Stomach (tissue), 9 donors: ENCODE data around the gene TMC5. TPM values are rescaled to one million over a fixed set of nuclear protein-coding genes. Genes with fewer than 3 reads are reported as not detected.
"Not testable (repeated sequence)": the region's sequence is repeated elsewhere in the genome, so short reads cannot be mapped to it uniquely, and the experiment has no call there.

Experiments used
- DNase-seq, 2 donors: peaks; one replicate each; pipeline versions ENCODE4 v3.0.0 to v3.0.0-alpha.2; 2013 to 2019
- H3K27ac ChIP-seq, 5 donors: fragments of 200-600 bp in 4 of 5; sonication (generic) in 4 of 5; one replicate each; pipeline ENCODE4 v1.5.1; 2013 to 2019; ENCODE audit warnings: mild to moderate bottlenecking in 1 of 5, moderate library complexity in 1 of 5
- H3K27me3 ChIP-seq, 3 donors: fragments of 200-600 bp; sonication (generic); one replicate each; pipeline ENCODE4 v1.5.1; 2017 to 2019; ENCODE audit warnings: mixed run types in 1 of 3
- H3K36me3 ChIP-seq, 4 donors: fragments of 200-600 bp; sonication (generic); 1 replicate in 3 of 4; 2 replicates in 1 of 4; pipeline ENCODE4 v1.5.1; 2016 to 2019
- H3K4me1 ChIP-seq, 4 donors: fragments of 200-600 bp; sonication (generic); one replicate each; pipeline ENCODE4 v1.5.1; 2016 to 2019
- H3K4me3 ChIP-seq, 4 donors: fragments of 200-600 bp; sonication (generic) in 3 of 4; one replicate each; pipeline ENCODE4 v1.5.1; 2016 to 2019; ENCODE audit warnings: mild to moderate bottlenecking in 1 of 4
- H3K9me3 ChIP-seq, 4 donors: fragments of 200-600 bp; sonication (generic); one replicate each; pipeline ENCODE4 v1.5.1; 2016 to 2019
- EP300 ChIP-seq: sonication (generic); formaldehyde crosslinking; IDR thresholded peaks from one replicate; pipeline ENCODE4 v1.6.1; 2017; ENCODE audit warnings: antibody characterized with exemption
- POLR2A ChIP-seq, 4 donors: fragments of 450-650 bp; IDR thresholded peaks; one replicate each; pipeline ENCODE4 v1.6.1; 2016; ENCODE audit warnings: antibody characterized with exemption in 4 of 4, control low read depth in 2 of 4, mild to moderate bottlenecking in 1 of 4, moderate library complexity in 1 of 4
- POLR2AphosphoS5 ChIP-seq, 3 donors: sonication (generic); formaldehyde crosslinking; IDR thresholded peaks; one replicate each; pipeline ENCODE4 v1.6.1; 2016; ENCODE audit warnings: antibody characterized with exemption in 3 of 3
- WGBS, 5 donors: extraction: QIAGEN DNeasy Blood & Tissue Kit in 3 of 5; methylation state at CpG; one replicate each; pipeline versions ENCODE4 v1.1.5 to v1.1.7; 2013 to 2018; 5-methylcytosine and 5-hydroxymethylcytosine counted together
- intact Hi-C: fragments of 100-400 bp; cut with DNase I; formaldehyde crosslinking; loops from one replicate; pipeline ENCODE4 v1.15.1; 2023; ENCODE audit warnings: low total_unique reads
- polyA plus RNA-seq, 3 donors: library from polyadenylated mRNA; stranded (reverse); fragments of 200-250 nt; gene quantifications; one replicate each; pipeline ENCODE4 v1.2.3, GENCODE V29; 2013
- total RNA-seq, 5 donors: library from RNA; depleted of rRNA; stranded (reverse); fragments of >200 nt; gene quantifications; one replicate each; pipeline versions ENCODE4 v1.1.0 to v1.2.3, GENCODE V29; 2014 to 2016
- TF ChIP-seq, protein P1 (sequence below), 7 experiments: fragments of 450-650 bp in 4 of 7; fragments of 200-600 bp in 3 of 7; sonication (generic) in 3 of 7; IDR thresholded peaks; one replicate each; pipeline ENCODE4 v1.5.1; 2016 to 2019; ENCODE audit warnings: antibody characterized with exemption in 7 of 7, control low read depth in 2 of 7, mild to moderate bottlenecking in 1 of 7
- donor health status: healthy with polysubstance abuse.
- donor health status: Bipolar disorder and iron deficiency.
- donor health status: healthy.

The TMC5 gene
- total and polyA plus RNA-seq, 8 donors: 7.2 to 92.7 (median 28.2) TPM

DNA sequence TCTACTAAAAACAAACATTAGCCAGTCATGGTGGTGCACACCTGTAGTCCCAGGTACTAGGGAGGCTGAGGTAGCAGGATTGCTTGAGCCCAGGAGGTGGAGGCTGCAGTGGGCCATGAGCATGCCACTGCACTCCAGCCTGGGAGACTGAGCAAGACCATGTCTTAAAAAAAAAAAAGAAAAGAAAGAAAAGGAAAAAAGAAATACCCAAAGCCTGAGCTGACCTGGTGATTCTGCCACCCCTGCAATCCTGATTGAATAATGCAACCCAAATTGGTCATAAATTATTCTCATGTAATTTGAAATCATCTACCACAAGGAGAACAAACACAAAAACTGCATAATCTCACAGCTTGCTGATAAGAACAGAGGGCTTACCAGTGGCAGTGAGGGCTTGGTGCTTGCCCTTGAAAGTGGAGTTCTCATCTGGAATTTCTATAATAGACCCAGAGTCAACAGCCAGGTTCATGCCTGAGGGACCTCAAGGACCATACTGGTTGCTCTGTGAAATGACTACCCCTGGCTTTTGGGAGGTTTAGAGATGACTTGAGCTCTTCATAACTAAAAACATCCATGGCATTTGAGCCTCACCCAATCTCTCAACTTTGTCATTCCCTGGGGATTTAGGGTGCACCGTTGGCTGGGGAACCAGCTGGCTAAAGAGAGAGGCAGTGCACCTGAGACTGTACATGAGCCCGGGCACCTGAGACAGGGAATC lies 35.4 kb upstream of the TMC5 start:
- WGBS, 5 donors: 19 to 71% (median 32%) methylated on average over 2 of the region's 2 CpGs
- no peak overlapping the region for H3K4me3 ChIP-seq
- peak overlapping the region; percentile 73 to 91 (median 76) for H3K27ac ChIP-seq
- TF ChIP-seq POLR2A (IDR thresholded peaks at IDR 0.05) (no peak), POLR2AphosphoS5 (IDR thresholded peaks at IDR 0.05) (peak in 1 of 3 donors; percentile 61)
- H3K4me1 ChIP-seq: peaks cover 34 to 65% (median 48%) of the 10 kb centered on the region in 4 donors
- DNase-seq: peak; percentile 41 to 67
- H3K27me3 ChIP-seq: peaks cover 0 to 6% (median 0%) of the 10 kb centered on the region in 3 donors
- H3K36me3 ChIP-seq: no peaks in the 10 kb centered on the region
- intact Hi-C loops: no loop called here
- no peaks in the 10 kb centered on the region for H3K9me3 ChIP-seq

DNA sequence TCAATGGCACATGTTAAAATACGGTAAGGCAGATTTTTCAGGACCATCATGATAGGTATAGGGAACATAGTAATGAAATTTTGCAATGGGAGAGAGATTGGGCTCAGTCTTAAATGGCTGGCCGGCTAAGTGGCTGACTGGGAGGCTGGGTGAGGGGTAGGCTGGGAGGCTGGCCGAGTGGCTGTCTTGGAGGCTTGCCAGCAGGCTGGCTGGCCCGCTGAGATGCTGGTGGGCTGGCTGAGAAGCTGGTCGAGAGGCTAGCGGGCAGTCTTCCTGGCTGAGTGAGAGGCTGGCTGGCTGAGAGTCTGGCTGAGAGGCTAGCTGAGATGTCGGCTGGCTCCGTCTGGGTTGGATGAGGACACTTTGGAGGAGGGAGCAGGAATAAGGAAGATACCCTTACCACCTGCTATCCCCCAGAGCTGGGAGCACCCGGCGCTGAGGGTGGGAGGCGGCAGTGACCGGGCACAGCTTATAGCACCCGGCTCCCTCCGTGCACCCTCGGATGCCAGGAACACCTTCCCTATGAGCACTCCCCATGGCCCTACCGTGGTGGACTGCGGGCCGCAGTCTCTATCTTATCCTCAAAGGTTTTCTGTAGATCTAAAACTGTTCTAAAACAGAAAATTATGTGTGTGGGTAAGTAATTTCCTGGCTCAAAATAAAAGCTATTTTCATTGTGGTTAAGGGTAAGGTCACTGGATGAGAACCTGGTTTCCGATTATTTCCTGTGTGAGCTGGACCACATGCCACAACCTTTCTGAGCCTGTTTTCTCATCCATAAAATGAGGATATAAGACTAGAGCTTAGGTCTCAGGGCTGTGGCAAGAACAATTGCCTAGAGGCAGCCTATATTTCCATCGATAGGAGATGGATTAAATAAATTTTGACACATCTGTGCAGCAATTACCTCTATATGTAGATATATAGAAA lies 34.5 kb upstream of the TMC5 start:
- intact Hi-C loops: no loop called here
- Histone ChIP-seq H3K36me3 (no peaks in the 10 kb centered on the region), H3K27ac (peak overlapping the region; percentile 73 to 91 (median 76)), H3K9me3 (no peaks in the 10 kb centered on the region), H3K4me3 (no peak overlapping the region), H3K4me1 (peaks cover 34 to 64% (median 47%) of the 10 kb centered on the region in 4 donors), H3K27me3 (peaks cover 0 to 6% (median 0%) of the 10 kb centered on the region in 3 donors)
- peak; percentile 44 to 46 for DNase-seq
- WGBS, 5 donors: 43 to 60% (median 53%) methylated on average over 18 to 20 of the region's 20 CpGs
- TF ChIP-seq POLR2A (IDR thresholded peaks at IDR 0.05): no peak

DNA sequence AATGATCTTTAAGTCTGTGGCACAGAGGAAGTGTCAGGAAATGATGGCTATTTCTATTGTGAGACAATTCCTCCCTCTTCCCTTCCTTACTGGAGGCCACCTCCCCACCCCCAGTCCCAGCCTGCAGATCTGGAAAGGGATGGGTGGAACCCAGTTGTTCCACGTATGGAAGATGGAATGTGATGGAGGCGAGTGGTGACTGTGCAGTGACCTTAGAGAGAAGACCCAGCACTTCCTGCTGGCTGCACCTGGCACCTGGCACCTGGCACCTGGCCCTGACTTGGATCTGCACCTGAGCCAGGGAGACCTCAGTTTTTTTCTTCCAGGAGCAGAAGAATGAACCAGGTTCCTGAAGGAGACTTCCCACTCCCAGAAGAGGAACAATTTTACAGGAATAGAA lies 33.0 kb upstream of the TMC5 start:
- TF ChIP-seq POLR2A (IDR thresholded peaks at IDR 0.05) (no peak), EP300 (no peak), POLR2AphosphoS5 (IDR thresholded peaks at IDR 0.05) (peak in 2 of 3 donors; percentile 65 to 90)
- TF ChIP-seq, protein P1, sequence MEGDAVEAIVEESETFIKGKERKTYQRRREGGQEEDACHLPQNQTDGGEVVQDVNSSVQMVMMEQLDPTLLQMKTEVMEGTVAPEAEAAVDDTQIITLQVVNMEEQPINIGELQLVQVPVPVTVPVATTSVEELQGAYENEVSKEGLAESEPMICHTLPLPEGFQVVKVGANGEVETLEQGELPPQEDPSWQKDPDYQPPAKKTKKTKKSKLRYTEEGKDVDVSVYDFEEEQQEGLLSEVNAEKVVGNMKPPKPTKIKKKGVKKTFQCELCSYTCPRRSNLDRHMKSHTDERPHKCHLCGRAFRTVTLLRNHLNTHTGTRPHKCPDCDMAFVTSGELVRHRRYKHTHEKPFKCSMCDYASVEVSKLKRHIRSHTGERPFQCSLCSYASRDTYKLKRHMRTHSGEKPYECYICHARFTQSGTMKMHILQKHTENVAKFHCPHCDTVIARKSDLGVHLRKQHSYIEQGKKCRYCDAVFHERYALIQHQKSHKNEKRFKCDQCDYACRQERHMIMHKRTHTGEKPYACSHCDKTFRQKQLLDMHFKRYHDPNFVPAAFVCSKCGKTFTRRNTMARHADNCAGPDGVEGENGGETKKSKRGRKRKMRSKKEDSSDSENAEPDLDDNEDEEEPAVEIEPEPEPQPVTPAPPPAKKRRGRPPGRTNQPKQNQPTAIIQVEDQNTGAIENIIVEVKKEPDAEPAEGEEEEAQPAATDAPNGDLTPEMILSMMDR (IDR thresholded peaks at IDR 0.05): no peak
- Histone ChIP-seq H3K4me3 (no peak overlapping the region), H3K4me1 (peaks cover 32 to 55% (median 43%) of the 10 kb centered on the region in 4 donors), H3K9me3 (no peaks in the 10 kb centered on the region), H3K27ac (peak overlapping the region; percentile 39 to 77 (median 73)), H3K36me3 (no peaks in the 10 kb centered on the region), H3K27me3 (peaks cover 0 to 6% (median 0%) of the 10 kb centered on the region in 3 donors)
- intact Hi-C loops: no loop called here
- WGBS, 5 donors: 8 to 30% (median 24%) methylated on average over 2 of the region's 2 CpGs
- DNase-seq: peak; percentile 30 to 91

DNA sequence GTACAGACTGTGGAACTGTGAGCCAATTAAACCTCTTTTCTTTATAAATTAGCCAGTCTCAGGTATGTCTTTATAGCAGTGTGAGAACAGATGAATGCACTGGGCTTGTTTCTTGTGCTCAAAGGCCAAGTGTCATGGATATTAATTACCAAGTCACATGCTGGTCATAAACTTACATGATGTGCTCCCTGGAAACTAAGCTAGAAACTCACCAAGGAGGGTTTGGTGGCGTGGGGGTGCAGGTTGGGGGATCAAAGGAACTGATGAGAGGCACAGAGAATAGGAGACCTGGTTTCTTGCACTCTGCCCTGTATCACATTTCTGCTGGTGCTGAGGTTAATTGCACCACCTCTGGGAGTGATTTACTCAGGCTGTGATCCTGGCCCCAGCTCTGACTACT lies 31.2 kb upstream of the TMC5 start:
- Histone ChIP-seq H3K9me3 (no peaks in the 10 kb centered on the region), H3K4me1 (peaks cover 25 to 36% (median 30%) of the 10 kb centered on the region in 4 donors), H3K27ac (no peak overlapping the region), H3K4me3 (no peak overlapping the region), H3K36me3 (no peaks in the 10 kb centered on the region), H3K27me3 (peaks cover 0 to 12% (median 0%) of the 10 kb centered on the region in 3 donors)
- WGBS, 5 donors: 61 to 80% (median 72%) methylated on average over 1 of the region's 1 CpG
- no peak for TF ChIP-seq POLR2A (IDR thresholded peaks at IDR 0.05)
- no peak for TF ChIP-seq POLR2AphosphoS5 (IDR thresholded peaks at IDR 0.05)
- TF ChIP-seq, protein P1 (IDR thresholded peaks at IDR 0.05): no peak
- no peak for DNase-seq
- intact Hi-C loops: no loop called here

DNA sequence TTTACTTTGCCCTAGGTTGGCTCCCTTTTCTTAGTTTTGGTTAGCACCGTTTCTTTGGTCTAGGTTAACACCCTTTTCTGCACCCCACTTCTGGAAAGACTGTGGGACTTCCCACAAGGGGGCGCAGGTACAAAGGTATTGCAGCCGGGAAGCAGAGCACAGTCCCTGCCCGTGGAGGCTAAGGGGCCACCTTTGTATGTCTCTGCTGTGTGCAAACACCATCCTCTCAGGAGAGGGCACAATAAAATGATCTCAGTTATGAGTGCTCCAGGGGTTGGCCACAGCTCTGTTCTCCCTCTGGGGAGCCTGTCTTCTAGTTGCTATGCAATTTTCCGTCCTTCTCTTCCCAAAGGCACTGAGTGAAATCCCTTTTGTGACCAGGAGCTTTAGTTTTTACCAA lies 28.4 kb upstream of the TMC5 start:
- intact Hi-C loops: no loop called here
- TF ChIP-seq EP300 (no peak), POLR2A (IDR thresholded peaks at IDR 0.05) (no peak), POLR2AphosphoS5 (IDR thresholded peaks at IDR 0.05) (peak in 1 of 3 donors; percentile 54)
- TF ChIP-seq, protein P1 (IDR thresholded peaks at IDR 0.05): peak in 5 of 7 experiments; percentile 25 to 69 (median 55)
- Histone ChIP-seq H3K4me1 (peaks cover 9 to 22% (median 14%) of the 10 kb centered on the region in 4 donors), H3K27ac (no peak overlapping the region), H3K9me3 (no peaks in the 10 kb centered on the region), H3K4me3 (no peak overlapping the region), H3K27me3 (peaks cover 0 to 22% (median 0%) of the 10 kb centered on the region in 3 donors), H3K36me3 (no peaks in the 10 kb centered on the region)
- WGBS, 5 donors: 8 to 15% (median 11%) methylated on average over 5 of the region's 5 CpGs
- DNase-seq: peak; percentile 83 to 84

DNA sequence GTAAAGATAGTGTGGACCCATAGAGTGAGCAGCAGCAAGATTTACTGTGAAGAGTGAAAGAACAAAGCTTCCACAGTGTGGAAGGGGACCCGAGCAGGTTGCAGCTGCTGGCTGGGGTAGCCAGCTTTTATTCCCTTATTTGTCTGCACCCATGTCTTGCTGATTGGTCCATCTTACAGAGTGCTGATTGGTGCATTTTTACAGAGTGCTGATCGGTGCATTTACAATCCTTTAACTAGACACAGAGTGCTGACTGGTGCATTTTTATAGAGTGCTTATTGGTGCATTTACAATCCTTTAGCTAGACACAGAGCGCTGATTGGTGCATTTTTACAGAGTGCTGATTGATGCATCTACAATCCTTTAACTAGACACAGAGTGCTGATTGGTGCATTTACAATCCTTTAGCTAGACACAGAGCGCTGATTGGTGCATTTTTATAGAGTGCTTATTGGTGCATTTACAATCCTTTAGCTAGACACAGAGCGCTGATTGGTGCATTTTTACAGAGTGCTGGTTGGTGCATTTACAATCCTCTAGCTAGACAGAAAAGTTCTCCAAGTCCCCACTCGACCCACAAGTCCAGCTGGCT lies 26.4 kb upstream of the TMC5 start:
- 86 to 92% (median 91%) methylated on average over 6 of the region's 6 CpGs for WGBS, 5 donors
- H3K9me3 ChIP-seq, intact Hi-C loops, DNase-seq, H3K36me3 ChIP-seq, H3K4me3 ChIP-seq: not testable (repeated sequence)
- H3K27ac ChIP-seq: peak overlapping the region in 2 of 5 donors; percentile 78 to 86
- H3K27me3 ChIP-seq: peaks cover 0 to 22% (median 0%) of the 10 kb centered on the region in 3 donors
- peaks cover 18 to 30% (median 24%) of the 10 kb centered on the region in 4 donors for H3K4me1 ChIP-seq
